SK-N-MC (cell line): ENCODE results near the gene INCENP.

Experiments used
- DNase-seq: peaks from one replicate; pipeline ENCODE4 v3.0.0-alpha.2; 2011; ENCODE audit warnings: low read depth, low spot score
- H3K27ac ChIP-seq: fragments of 200-600 bp; sonication (generic); 2 replicates; pipeline ENCODE4 v1.5.1; 2016; ENCODE audit warnings: mixed run types
- H3K36me3 ChIP-seq: fragments of 200-600 bp; sonication (generic); 2 replicates; pipeline ENCODE4 v1.6.1; 2017; ENCODE audit warnings: antibody characterized with exemption, low read length, mixed read lengths; ENCODE audit not compliant: insufficient read depth
- H3K4me3 ChIP-seq: fragments of 200-600 bp; sonication (generic); 2 replicates; pipeline ENCODE4 v1.5.1; 2016
- H3K9ac ChIP-seq: fragments of 200-600 bp; sonication (generic); 2 replicates; pipeline ENCODE4 v1.8.0; 2017; ENCODE audit warnings: mixed run types, mixed read lengths; ENCODE audit not compliant: insufficient read length
- H3K9me3 ChIP-seq: fragments of 200-600 bp; sonication (generic); 2 replicates; pipeline ENCODE4 v1.6.1; 2017; ENCODE audit warnings: low read depth, mild to moderate bottlenecking, antibody characterized with exemption, low read length, moderate library complexity, mixed read lengths
- EZH2 ChIP-seq: fragments of 200-600 bp; sonication (generic); IDR thresholded peaks from one replicate; pipeline ENCODE4 v1.6.1; 2017; ENCODE audit warnings: antibody characterized with exemption
- FOXP2 ChIP-seq: optimal IDR thresholded peaks from 2 replicates; pipeline ENCODE3; 2011; ENCODE audit warnings: mild to moderate bottlenecking, moderate library complexity; ENCODE audit not compliant: insufficient read depth; ENCODE audit errors: extremely low read length, control extremely low read depth
- POLR2AphosphoS5 ChIP-seq: IDR thresholded peaks from 2 replicates; pipeline ENCODE4 v1.6.1; 2012; ENCODE audit warnings: mild to moderate bottlenecking, low read depth, low read length, borderline replicate concordance

INCENP gene

DNA sequence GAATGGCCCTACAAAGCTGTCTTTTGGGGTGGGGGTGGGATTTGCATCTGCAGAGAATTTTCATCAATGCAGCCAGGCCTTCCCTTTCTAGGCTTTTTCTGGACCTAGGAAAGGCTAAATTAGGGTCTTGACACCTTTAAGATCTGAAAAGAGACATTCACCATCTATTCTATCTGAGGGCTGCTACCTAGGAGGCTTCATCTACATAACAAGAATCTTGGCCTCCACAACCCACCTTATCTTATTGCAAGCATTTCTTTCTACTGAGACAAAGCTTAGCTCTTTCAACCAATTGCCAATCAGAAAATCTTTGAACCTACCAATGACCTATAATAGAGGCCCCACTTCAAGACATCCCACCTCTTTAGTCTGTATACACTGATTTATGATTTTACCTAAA, 20.7 kb upstream of the INCENP start:
- no peak for DNase-seq
- Histone ChIP-seq H3K27ac (no peak overlapping the region), H3K9ac (no peak overlapping the region), H3K4me3 (no peak overlapping the region), H3K9me3 (no peaks in the 10 kb centered on the region), H3K36me3 (no peaks in the 10 kb centered on the region)
- TF ChIP-seq EZH2 (no peak), FOXP2 (no peak), POLR2AphosphoS5 (no peak)

GRCh38 chr11:62103986-62104385, 19.8 kb upstream of the INCENP start:
- H3K36me3 ChIP-seq = no peaks in the 10 kb centered on the region
- no peak overlapping the region for H3K27ac ChIP-seq
- no peak overlapping the region for H3K9ac ChIP-seq
- H3K9me3 ChIP-seq = no peaks in the 10 kb centered on the region
- DNase-seq = no peak
- no peak for TF ChIP-seq EZH2
- no peak for TF ChIP-seq FOXP2
- no peak for TF ChIP-seq POLR2AphosphoS5
- no peak overlapping the region for H3K4me3 ChIP-seq

- Histone ChIP-seq H3K9ac (no peak overlapping the region), H3K9me3 (no peaks in the 10 kb centered on the region), H3K4me3 (no peak overlapping the region), H3K27ac (no peak overlapping the region), H3K36me3 (no peaks in the 10 kb centered on the region)
- TF ChIP-seq POLR2AphosphoS5 = no peak
- no peak for TF ChIP-seq EZH2
- TF ChIP-seq FOXP2 = no peak
- DNase-seq = no peak
These were observed 18.8 kb upstream of the INCENP start for GRCh38 chr11:62104816-62105653.

GRCh38 chr11:62105667-62106191, 18.1 kb upstream of the INCENP start:
- TF ChIP-seq FOXP2 = no peak
- no peak for TF ChIP-seq EZH2
- TF ChIP-seq POLR2AphosphoS5 = no peak

DNA sequence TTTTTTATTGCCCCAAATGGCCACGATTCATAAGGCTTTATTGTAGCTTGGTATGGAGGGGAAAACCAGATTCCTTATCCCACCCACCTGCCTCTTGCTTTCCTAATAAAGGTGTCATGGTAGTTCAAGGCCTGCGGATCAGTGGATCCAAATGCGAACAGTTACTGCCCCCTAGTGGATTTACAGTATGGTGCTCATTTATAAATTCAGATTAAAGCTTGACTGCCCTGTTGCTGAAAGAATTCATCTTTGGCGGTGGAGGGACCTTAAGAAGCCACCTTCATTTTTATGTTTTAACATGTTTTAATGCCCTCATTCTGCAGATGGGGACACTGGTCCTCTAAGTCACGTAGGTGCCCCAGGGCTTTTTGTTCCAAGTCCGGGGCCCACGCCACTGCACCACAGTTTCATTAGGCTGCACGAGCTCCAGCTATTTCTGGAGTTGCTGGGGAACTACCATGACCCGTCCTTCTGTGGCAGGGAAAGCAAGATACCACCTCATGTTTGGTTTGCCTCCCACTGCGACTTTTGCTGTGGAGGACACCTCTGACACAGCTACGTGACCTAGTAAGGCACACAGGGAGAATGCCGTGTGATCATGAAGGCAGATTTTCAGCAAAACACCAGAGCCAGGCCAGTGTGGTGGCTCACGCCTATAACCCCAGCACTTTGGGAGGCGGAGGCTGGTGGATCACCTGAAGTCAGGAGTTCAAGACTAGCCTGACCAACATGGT, 15.6 kb upstream of the INCENP start:
- no peak overlapping the region for H3K4me3 ChIP-seq
- TF ChIP-seq POLR2AphosphoS5 (no peak), EZH2 (no peak), FOXP2 (no peak)
- H3K9me3 ChIP-seq = no peaks in the 10 kb centered on the region
- no peak overlapping the region for H3K9ac ChIP-seq
- H3K27ac ChIP-seq = no peak overlapping the region
- H3K36me3 ChIP-seq = no peaks in the 10 kb centered on the region
- DNase-seq = peak; percentile 68

More at GRCh38 chr11:62105667-62106191, 18.1 kb upstream of the INCENP start:
- no peak for DNase-seq
- Histone ChIP-seq H3K36me3 (no peaks in the 10 kb centered on the region), H3K9ac (no peak overlapping the region), H3K4me3 (no peak overlapping the region), H3K27ac (no peak overlapping the region), H3K9me3 (no peaks in the 10 kb centered on the region)

GRCh38 chr11:62108971-62109404, 14.8 kb upstream of the INCENP start:
- no peak overlapping the region for H3K9ac ChIP-seq
- no peaks in the 10 kb centered on the region for H3K36me3 ChIP-seq
- no peak overlapping the region for H3K4me3 ChIP-seq
- no peaks in the 10 kb centered on the region for H3K9me3 ChIP-seq
- no peak overlapping the region for H3K27ac ChIP-seq
- no peak for TF ChIP-seq FOXP2
- no peak for TF ChIP-seq POLR2AphosphoS5
- TF ChIP-seq EZH2 = no peak
- no peak for DNase-seq

GRCh38 chr11:62115085-62115694, 8.6 kb upstream of the INCENP start:
- no peak for DNase-seq
- no peak overlapping the region for H3K9ac ChIP-seq
- TF ChIP-seq POLR2AphosphoS5 = no peak
- no peak for TF ChIP-seq FOXP2
- H3K36me3 ChIP-seq = no peaks in the 10 kb centered on the region
- H3K9me3 ChIP-seq = no peaks in the 10 kb centered on the region
- no peak overlapping the region for H3K4me3 ChIP-seq
- no peak overlapping the region for H3K27ac ChIP-seq

- H3K4me3 ChIP-seq = no peak overlapping the region
- no peak overlapping the region for H3K9ac ChIP-seq
- no peaks in the 10 kb centered on the region for H3K9me3 ChIP-seq
- TF ChIP-seq EZH2 = no peak
- TF ChIP-seq POLR2AphosphoS5 = no peak
- TF ChIP-seq FOXP2 = no peak
- H3K36me3 ChIP-seq = no peaks in the 10 kb centered on the region
- DNase-seq = no peak
- no peak overlapping the region for H3K27ac ChIP-seq
These were observed 7.4 kb upstream of the INCENP start for GRCh38 chr11:62116451-62116850.
